Aorta (tissue), 5 donors: ENCODE data around the gene P2RX6. TPM values are rescaled to one million over a fixed set of nuclear protein-coding genes. Genes with fewer than 3 reads are reported as not detected.

Experiments
- ATAC-seq: fragments of 200-7000 bp; cut with Tn5 transposase; one replicate; pipeline ENCODE4 v1.9.1; 2022; ENCODE audit warnings: moderate library complexity; ENCODE audit not compliant: low FRiP score
- DNase-seq, 2 donors: peaks; one replicate each; pipeline ENCODE4 v3.0.0-alpha.2; 2020
- H3K27ac ChIP-seq, 2 donors: one replicate each; pipeline ENCODE4 v1.5.1; 2013; ENCODE audit warnings: low read length in 2 of 2, mild to moderate bottlenecking in 2 of 2, moderate library complexity in 2 of 2, control low read depth in 1 of 2, inconsistent platforms in 1 of 2, low read depth in 1 of 2
- H3K27me3 ChIP-seq, 2 donors: one replicate each; pipeline ENCODE4 v1.6.1; 2013; ENCODE audit warnings: control low read depth in 1 of 2, low read length in 1 of 2, mild to moderate bottlenecking in 1 of 2, moderate library complexity in 1 of 2; ENCODE audit not compliant: insufficient read depth in 2 of 2, control insufficient read depth in 1 of 2
- H3K36me3 ChIP-seq, 2 donors: one replicate each; pipeline ENCODE4 v1.6.1; 2013; ENCODE audit warnings: control low read depth in 1 of 2, low read length in 1 of 2, mild to moderate bottlenecking in 1 of 2; ENCODE audit not compliant: insufficient read depth in 2 of 2, control insufficient read depth in 1 of 2
- H3K4me1 ChIP-seq, 2 donors: one replicate each; pipeline ENCODE4 v1.6.1; 2013; ENCODE audit warnings: low read length in 2 of 2, control low read depth in 1 of 2, mild to moderate bottlenecking in 1 of 2, moderate library complexity in 1 of 2; ENCODE audit not compliant: insufficient read depth in 2 of 2, control insufficient read depth in 1 of 2
- H3K4me3 ChIP-seq, 2 donors: one replicate each; pipeline ENCODE4 v1.5.1; 2013; ENCODE audit warnings: low read length in 2 of 2, control low read depth in 1 of 2, mild to moderate bottlenecking in 1 of 2
- H3K9me3 ChIP-seq: one replicate; pipeline ENCODE4 v1.6.1; 2013; ENCODE audit warnings: mild to moderate bottlenecking, low read length; ENCODE audit not compliant: control insufficient read depth
- WGBS, 2 donors: extraction: QIAGEN DNeasy Blood & Tissue Kit; methylation state at CpG; one replicate each; pipeline ENCODE4 v1.1.7; 2013; 5-methylcytosine and 5-hydroxymethylcytosine counted together
- intact Hi-C, 2 donors: fragments of 100-400 bp; cut with DNase I; formaldehyde crosslinking; loops; one replicate each; pipeline versions ENCODE4 v1.14.2 to v1.15.0; 2022
- microRNA-seq, 2 donors: library from miRNA; unstranded; fragments of <30 nt; microRNA quantifications; one replicate each; pipeline ENCODE4 v1.2.0, GENCODE V29; 2020
- polyA plus RNA-seq, 2 donors: library from polyadenylated mRNA; stranded (reverse); fragments of 200-250 nt; gene quantifications; one replicate each; pipeline ENCODE4 v1.2.3, GENCODE V29; 2013
- total RNA-seq, 2 donors: library from RNA; stranded (reverse); fragmentation: NEBNext Ultra II Directional; extraction: Animal tissue kit (Norgen Biotek cat#: 25700); gene quantifications; one replicate each; pipeline ENCODE4 v1.2.1, GENCODE V29; 2021
- donor health status: healthy with polysubstance abuse.
- donor health status: Bipolar disorder and iron deficiency.
- donor health status: DM: no; HTN: no; CAD: no.
- donor health status: DM: no; HTN: no; CAD: no.
- donor health status: DM: yes; HTN: yes; CAD: no.

P2RX6 gene
- total and polyA plus RNA-seq, 4 donors: 0.13 to 1.1 (median 0.49) TPM

DNA sequence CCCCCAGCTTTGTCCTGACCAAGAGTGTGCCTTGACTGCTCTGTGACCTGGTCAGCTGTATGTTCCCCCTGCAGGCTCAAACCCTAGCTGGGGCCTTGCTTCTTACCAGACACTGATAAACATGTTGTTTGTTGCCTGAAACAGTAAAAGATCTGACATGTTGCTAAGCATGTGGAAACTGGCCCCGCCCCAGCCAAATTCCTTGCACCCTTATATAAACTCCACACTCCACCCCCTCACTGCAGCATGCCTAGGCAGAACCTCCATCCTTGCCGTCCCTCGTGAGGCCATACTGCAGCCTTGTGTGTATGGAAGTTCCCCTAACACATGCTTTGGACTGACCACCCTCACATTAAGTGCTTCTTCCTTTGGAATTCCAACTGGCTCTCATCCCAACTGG is 58.1 kb downstream of the P2RX6 start:
- 73 to 78% methylated on average over 3 of the region's 3 CpGs for WGBS, 2 donors
- Histone ChIP-seq H3K27ac (no peak overlapping the region), H3K4me1 (no peaks in the 10 kb centered on the region), H3K9me3 (no peaks in the 10 kb centered on the region), H3K4me3 (no peak overlapping the region), H3K36me3 (no peaks in the 10 kb centered on the region), H3K27me3 (no peaks in the 10 kb centered on the region)
- DNase-seq (no peak), ATAC-seq (no peak)
- intact Hi-C loops: no loop called here

- DNase-seq (no peak), ATAC-seq (no peak)
- Histone ChIP-seq H3K27ac (no peak overlapping the region), H3K9me3 (no peaks in the 10 kb centered on the region), H3K4me3 (no peak overlapping the region), H3K36me3 (no peaks in the 10 kb centered on the region), H3K4me1 (no peaks in the 10 kb centered on the region), H3K27me3 (no peaks in the 10 kb centered on the region)
- 88% methylated on average over 5 of the region's 5 CpGs for WGBS, 2 donors
- intact Hi-C loops: no loop called here
These were observed 58.5 kb downstream of the P2RX6 start for GRCh38 chr22:21073482-21073881.

GRCh38 chr22:21074102-21074715 is 59.2 kb downstream of the P2RX6 start:
- no peak overlapping the region for H3K4me3 ChIP-seq
- no peaks in the 10 kb centered on the region for H3K4me1 ChIP-seq
- intact Hi-C loops: no loop called here
- 31 to 36% methylated on average over 7 of the region's 7 CpGs for WGBS, 2 donors
- DNase-seq: peak in 1 of 2 donors; percentile 73
- no peak overlapping the region for H3K27ac ChIP-seq
- ATAC-seq: no peak
- no peaks in the 10 kb centered on the region for H3K36me3 ChIP-seq
- H3K27me3 ChIP-seq: no peaks in the 10 kb centered on the region
- no peaks in the 10 kb centered on the region for H3K9me3 ChIP-seq

- Histone ChIP-seq H3K9me3 (no peaks in the 10 kb centered on the region), H3K4me1 (no peaks in the 10 kb centered on the region), H3K36me3 (no peaks in the 10 kb centered on the region), H3K4me3 (no peak overlapping the region), H3K27ac (no peak overlapping the region), H3K27me3 (no peaks in the 10 kb centered on the region)
- intact Hi-C loops: no loop called here
- WGBS, 2 donors: 91 to 92% methylated on average over 14 of the region's 14 CpGs
- DNase-seq (no peak), ATAC-seq (no peak)
These were observed 60.7 kb downstream of the P2RX6 start for GRCh38 chr22:21075516-21076138.

- ATAC-seq: no peak
- WGBS, 2 donors: 79 to 83% methylated on average over 21 of the region's 21 CpGs
- no peaks in the 10 kb centered on the region for H3K4me1 ChIP-seq
- H3K27me3 ChIP-seq: no peaks in the 10 kb centered on the region
- DNase-seq: no peak
- H3K27ac ChIP-seq: no peak overlapping the region
- H3K9me3 ChIP-seq: no peaks in the 10 kb centered on the region
- H3K36me3 ChIP-seq: no peaks in the 10 kb centered on the region
- intact Hi-C loops: no loop called here
- H3K4me3 ChIP-seq: no peak overlapping the region
These were observed 62.1 kb downstream of the P2RX6 start for GRCh38 chr22:21076912-21077625.

Small RNA genes lying within 50 kb of the gene (microRNA-seq; reads per million reads assigned to microRNA genes)
- 0 reads per million in 2 donors for gene MIR649

Other genes with a start within 250 kb of the P2RX6 start
- under 1 TPM in 1 of 2 donors, not detected in 1; 0.15 TPM for gene SERPIND1, start 241.1 kb upstream of the P2RX6 start, total RNA-seq
- gene SERPIND1, start 241.1 kb upstream of the P2RX6 start, polyA plus RNA-seq: under 1 TPM; 0.23 to 0.38 TPM
- 100 to 1,000 TPM in 1 of 2 donors, 10 to 100 TPM in 1; 88.6 to 107 TPM for gene PI4KA, start 156.4 kb upstream of the P2RX6 start, total RNA-seq
- 10 to 100 TPM; 21.9 to 61.0 TPM for gene PI4KA, start 156.4 kb upstream of the P2RX6 start, polyA plus RNA-seq
- 10 to 100 TPM; 21.7 to 25.5 TPM for gene SNAP29, start 156.2 kb upstream of the P2RX6 start, total RNA-seq
- gene SNAP29, start 156.2 kb upstream of the P2RX6 start, polyA plus RNA-seq: 10 to 100 TPM; 19.2 to 22.9 TPM
- 10 to 100 TPM; 36.2 to 45.9 TPM for gene CRKL, start 97.8 kb upstream of the P2RX6 start, total RNA-seq
- 10 to 100 TPM in 1 of 2 donors, 1 to 10 TPM in 1; 9.5 to 14.4 TPM for gene CRKL, start 97.8 kb upstream of the P2RX6 start, polyA plus RNA-seq
- 1 to 10 TPM; 1.0 to 3.8 TPM for gene AIFM3, start 47.9 kb upstream of the P2RX6 start, total RNA-seq
- gene AIFM3, start 47.9 kb upstream of the P2RX6 start, polyA plus RNA-seq: 1 to 10 TPM; 1.4 to 2.3 TPM
- 10 to 100 TPM; 59.0 to 81.7 TPM for gene LZTR1, start 32.9 kb upstream of the P2RX6 start, total RNA-seq
- gene LZTR1, start 32.9 kb upstream of the P2RX6 start, polyA plus RNA-seq: 10 to 100 TPM; 11.3 to 83.9 TPM
- gene THAP7, start 13.0 kb upstream of the P2RX6 start, total RNA-seq: 10 to 100 TPM; 17.0 to 20.8 TPM
- 10 to 100 TPM; 16.4 to 69.0 TPM for gene THAP7, start 13.0 kb upstream of the P2RX6 start, polyA plus RNA-seq
- under 1 TPM in 1 of 2 donors, not detected in 1; 0.15 TPM for gene SLC7A4, start 17.4 kb downstream of the P2RX6 start, total RNA-seq
- gene SLC7A4, start 17.4 kb downstream of the P2RX6 start, polyA plus RNA-seq: not detected
- gene LRRC74B, start 30.8 kb downstream of the P2RX6 start, total RNA-seq: not detected
- under 1 TPM in 1 of 2 donors, not detected in 1; 0.05 TPM for gene LRRC74B, start 30.8 kb downstream of the P2RX6 start, polyA plus RNA-seq